Measurements from ENCODE around the gene RCC1.

DNA sequence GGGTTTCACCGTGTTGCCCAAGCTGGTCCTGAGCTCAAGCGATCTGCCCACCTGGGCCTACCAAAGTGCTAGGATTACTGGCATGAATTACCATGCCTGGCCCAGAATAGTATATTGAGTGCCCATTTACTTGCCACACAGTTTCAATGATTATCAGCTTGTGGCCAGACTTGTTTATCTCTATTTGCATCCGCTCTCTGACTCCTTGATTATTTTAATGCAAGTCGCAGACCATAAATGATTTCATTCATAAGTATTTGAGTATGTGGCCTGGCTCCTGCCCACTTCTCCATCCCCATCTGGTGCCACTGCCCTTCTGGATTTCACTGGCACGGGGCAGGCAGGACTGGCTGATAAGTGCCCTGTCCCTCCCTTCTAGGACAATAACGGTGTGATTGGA lies 28.8 kb downstream of the RCC1 start:
- TF ChIP-seq POLR2A (IDR thresholded peaks at IDR 0.05): no peak
- TF ChIP-seq, protein P1, sequence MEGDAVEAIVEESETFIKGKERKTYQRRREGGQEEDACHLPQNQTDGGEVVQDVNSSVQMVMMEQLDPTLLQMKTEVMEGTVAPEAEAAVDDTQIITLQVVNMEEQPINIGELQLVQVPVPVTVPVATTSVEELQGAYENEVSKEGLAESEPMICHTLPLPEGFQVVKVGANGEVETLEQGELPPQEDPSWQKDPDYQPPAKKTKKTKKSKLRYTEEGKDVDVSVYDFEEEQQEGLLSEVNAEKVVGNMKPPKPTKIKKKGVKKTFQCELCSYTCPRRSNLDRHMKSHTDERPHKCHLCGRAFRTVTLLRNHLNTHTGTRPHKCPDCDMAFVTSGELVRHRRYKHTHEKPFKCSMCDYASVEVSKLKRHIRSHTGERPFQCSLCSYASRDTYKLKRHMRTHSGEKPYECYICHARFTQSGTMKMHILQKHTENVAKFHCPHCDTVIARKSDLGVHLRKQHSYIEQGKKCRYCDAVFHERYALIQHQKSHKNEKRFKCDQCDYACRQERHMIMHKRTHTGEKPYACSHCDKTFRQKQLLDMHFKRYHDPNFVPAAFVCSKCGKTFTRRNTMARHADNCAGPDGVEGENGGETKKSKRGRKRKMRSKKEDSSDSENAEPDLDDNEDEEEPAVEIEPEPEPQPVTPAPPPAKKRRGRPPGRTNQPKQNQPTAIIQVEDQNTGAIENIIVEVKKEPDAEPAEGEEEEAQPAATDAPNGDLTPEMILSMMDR (IDR thresholded peaks at IDR 0.05): no peak
